ENCODE measurements around the gene NSUN4. TPM values are rescaled to one million over a fixed set of nuclear protein-coding genes. Genes with fewer than 3 reads are reported as not detected.

NSUN4 gene
- total and polyA plus RNA-seq, 9 of the 15 experiments (the other 6 are each of a cell fraction or from before 2014, with no cell fraction given), result 33.4 to 60.2 (median 46.3) TPM

DNA sequence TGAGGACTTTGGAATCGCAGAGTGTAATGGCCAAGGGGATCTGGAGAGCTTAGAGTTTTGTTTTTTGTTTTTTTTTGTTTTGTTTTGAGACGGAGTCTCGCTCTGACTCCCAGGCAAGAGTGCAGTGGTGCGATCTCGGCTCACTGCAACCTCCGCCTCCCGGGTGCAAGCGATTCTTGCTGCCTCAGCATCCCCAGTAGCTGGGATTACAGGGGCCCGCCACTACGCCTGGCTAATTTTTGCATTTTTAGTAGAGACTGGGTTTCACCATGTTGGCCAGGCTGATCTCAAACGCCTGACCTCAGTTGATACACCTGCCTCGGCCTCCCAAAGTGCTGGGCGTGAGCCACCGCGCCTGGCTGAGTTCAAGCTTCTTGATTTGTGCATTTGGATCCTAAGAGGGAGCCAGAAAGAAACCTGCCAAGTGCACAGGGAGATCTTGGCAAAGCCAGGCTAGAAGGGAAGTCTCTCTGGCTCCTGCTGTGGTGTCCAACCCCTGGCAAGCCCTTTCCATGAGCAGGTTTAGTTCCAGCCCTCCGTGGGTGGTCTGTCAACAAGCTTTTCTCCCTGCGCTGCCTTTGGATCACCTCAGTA lies 54.4 kb downstream of the NSUN4 start:
- intact Hi-C loops (cut with micrococcal nuclease), result no loop called here
- Histone ChIP-seq H3K27me3 (ENCODE audit: control insufficient read depth in 2 of 2, insufficient read depth in 2 of 2, low read length in 2 of 2) (peaks cover 29 to 39% of the 10 kb centered on the region in 2 experiments), H3K9me1 (ENCODE audit: control insufficient read depth, insufficient read depth, low read length) (no peaks in the 10 kb centered on the region), H3K4me1 (replicated peaks in 1 of 2; ENCODE audit: control insufficient read depth in 2 of 2, insufficient read depth in 2 of 2, low read length in 2 of 2) (peaks cover 0 to 11% of the 10 kb centered on the region in 2 experiments; a peak in 3 of 5 replicates), H3K9me3 (replicated peaks; ENCODE audit: control insufficient read depth, insufficient read depth, low read depth, low read length) (peaks cover 12% of the 10 kb centered on the region), H3K27ac (ENCODE audit: extremely low read depth, low read depth, low read length) (no peak overlapping the region), H3K36me3 (ENCODE audit: control insufficient read depth, insufficient read depth, low read length) (no peaks in the 10 kb centered on the region), H3K4me3 (no peak overlapping the region), H4K20me1 (replicated peaks; ENCODE audit: control insufficient read depth, insufficient read depth, low read length) (no peaks in the 10 kb centered on the region), H3K9ac (ENCODE audit: insufficient read depth in 1 of 2, low read depth in 2 of 2, low read length in 2 of 2) (no peak overlapping the region), H3K79me2 (ENCODE audit: control insufficient read depth, insufficient read depth, low read length) (no peaks in the 10 kb centered on the region), H2AFZ (ENCODE audit: low read depth, low read length) (no peak overlapping the region), H3K4me2 (ENCODE audit: insufficient read depth, low read length) (no peak overlapping the region)
- ChIA-PET POLR2A (interaction anchor here (0.6 kb wide), 1 partner anchor 27 kb away, joined by 3 read pairs; no protein-coding TSS in a partner anchor), CTCF (ENCODE audit: low intra/inter-chr PET ratio) (no interaction called here)
- in situ Hi-C loops (cut with MboI), result no loop called here
- WGBS (ENCODE audit: insufficient coverage, low coverage, missing lambda C conversion rate), result 38% methylated on average over 17 of the region's 17 CpGs
- FAIRE-seq, result no peak
- no peak for ATAC-seq
- no TSS peak for BruUV-seq (replicated peaks)
- DNase-seq (ENCODE audit: extremely low read depth in 1 of 4, low spot score in 3 of 4), result no peak
- TF ChIP-seq, protein P1, sequence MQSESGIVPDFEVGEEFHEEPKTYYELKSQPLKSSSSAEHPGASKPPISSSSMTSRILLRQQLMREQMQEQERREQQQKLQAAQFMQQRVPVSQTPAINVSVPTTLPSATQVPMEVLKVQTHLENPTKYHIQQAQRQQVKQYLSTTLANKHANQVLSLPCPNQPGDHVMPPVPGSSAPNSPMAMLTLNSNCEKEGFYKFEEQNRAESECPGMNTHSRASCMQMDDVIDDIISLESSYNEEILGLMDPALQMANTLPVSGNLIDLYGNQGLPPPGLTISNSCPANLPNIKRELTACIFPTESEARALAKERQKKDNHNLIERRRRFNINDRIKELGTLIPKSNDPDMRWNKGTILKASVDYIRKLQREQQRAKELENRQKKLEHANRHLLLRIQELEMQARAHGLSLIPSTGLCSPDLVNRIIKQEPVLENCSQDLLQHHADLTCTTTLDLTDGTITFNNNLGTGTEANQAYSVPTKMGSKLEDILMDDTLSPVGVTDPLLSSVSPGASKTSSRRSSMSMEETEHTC (IDR thresholded peaks at IDR 0.05), result no peak
- TF ChIP-seq ZNF586 (CRISPR knock-in tag; conservative IDR thresholded peaks at IDR 0.05) (no peak), ZNF134 (CRISPR knock-in tag; conservative IDR thresholded peaks at IDR 0.05) (no peak), ZNF143 (CRISPR knock-in tag; IDR thresholded peaks at IDR 0.05) (no peak), CREB1 (IDR thresholded peaks at IDR 0.05) (no peak), CREB1 (CRISPR knock-in tag; IDR thresholded peaks at IDR 0.05) (no peak), RBFOX2 (IDR thresholded peaks at IDR 0.05; ENCODE audit: low read depth, low read length) (no peak), TAF15 (IDR thresholded peaks at IDR 0.05; ENCODE audit: low read depth, low read length) (no peak), JUN (IDR thresholded peaks at IDR 0.05; ENCODE audit: borderline replicate concordance, low read depth, low read length) (no peak), JUN (CRISPR knock-in tag; IDR thresholded peaks at IDR 0.05; ENCODE audit: borderline replicate concordance) (no peak)
- TF ChIP-seq, protein P2, sequence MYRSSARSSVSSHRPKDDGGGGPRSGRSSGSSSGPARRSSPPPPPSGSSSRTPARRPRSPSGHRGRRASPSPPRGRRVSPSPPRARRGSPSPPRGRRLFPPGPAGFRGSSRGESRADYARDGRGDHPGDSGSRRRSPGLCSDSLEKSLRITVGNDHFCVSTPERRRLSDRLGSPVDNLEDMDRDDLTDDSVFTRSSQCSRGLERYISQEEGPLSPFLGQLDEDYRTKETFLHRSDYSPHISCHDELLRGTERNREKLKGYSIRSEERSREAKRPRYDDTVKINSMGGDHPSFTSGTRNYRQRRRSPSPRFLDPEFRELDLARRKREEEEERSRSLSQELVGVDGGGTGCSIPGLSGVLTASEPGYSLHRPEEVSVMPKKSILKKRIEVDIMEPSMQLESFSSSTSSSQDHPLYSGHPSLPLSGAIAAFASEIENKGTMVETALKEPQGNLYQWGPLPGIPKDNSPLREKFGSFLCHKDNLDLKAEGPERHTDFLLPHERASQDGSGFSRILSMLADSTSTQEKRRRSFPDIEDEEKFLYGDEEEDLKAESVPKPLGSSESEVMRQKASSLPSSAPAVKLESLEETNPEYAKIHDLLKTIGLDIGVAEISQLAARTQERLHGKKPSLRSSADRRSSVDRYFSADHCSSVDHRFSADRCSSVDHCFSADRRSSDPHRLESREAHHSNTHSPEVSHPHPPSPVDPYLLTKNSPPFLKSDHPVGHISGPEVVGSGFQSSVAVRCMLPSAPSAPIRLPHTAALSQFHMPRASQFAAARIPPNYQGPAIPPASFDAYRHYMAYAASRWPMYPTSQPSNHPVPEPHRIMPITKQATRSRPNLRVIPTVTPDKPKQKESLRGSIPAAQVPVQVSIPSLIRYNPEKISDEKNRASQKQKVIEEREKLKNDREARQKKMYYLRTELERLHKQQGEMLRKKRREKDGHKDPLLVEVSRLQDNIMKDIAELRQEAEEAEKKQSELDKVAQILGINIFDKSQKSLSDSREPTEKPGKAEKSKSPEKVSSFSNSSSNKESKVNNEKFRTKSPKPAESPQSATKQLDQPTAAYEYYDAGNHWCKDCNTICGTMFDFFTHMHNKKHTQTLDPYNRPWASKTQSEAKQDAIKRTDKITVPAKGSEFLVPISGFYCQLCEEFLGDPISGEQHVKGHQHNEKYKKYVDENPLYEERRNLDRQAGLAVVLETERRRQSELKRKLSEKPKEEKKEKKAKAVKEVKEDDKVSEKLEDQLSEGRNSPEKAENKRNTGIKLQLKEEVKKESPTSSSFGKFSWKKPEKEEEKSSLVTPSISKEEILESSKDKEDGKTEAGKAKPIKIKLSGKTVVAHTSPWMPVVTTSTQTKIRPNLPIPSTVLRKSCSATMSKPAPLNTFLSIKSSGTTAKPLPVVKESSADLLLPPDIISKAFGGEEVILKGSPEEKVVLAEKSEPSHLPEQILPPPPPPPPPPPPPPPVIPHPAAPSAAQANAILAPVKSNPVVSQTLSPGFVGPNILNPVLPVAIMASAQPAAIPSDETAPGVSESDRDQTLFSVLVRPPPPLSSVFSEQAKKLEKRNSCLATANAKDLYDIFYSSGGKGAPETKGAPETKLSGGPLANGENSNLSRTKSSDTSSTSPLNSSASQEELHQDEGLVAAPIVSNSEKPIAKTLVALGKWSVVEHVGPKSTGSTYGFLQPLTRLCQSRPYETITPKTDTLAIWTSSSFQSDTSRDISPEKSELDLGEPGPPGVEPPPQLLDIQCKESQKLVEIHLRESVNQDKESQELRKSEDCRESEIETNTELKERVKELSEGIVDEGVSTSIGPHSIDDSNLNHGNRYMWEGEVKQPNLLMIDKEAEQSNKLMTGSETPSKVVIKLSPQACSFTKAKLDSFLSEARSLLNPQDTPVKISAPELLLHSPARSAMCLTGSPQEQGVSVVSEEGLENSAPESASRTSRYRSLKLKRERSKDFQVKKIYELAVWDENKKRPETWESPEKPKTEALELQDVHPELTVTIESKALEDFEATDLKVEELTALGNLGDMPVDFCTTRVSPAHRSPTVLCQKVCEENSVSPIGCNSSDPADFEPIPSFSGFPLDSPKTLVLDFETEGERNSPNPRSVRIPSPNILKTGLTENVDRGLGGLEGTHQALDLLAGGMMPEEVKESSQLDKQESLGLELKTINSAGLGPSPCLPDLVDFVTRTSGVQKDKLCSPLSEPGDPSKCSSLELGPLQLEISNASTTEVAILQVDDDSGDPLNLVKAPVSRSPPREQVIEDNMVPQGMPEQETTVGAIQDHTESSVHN (IDR thresholded peaks at IDR 0.05; ENCODE audit: borderline replicate concordance in 1 of 2, low read depth in 1 of 2), result no peak
- TF ChIP-seq, protein P3, sequence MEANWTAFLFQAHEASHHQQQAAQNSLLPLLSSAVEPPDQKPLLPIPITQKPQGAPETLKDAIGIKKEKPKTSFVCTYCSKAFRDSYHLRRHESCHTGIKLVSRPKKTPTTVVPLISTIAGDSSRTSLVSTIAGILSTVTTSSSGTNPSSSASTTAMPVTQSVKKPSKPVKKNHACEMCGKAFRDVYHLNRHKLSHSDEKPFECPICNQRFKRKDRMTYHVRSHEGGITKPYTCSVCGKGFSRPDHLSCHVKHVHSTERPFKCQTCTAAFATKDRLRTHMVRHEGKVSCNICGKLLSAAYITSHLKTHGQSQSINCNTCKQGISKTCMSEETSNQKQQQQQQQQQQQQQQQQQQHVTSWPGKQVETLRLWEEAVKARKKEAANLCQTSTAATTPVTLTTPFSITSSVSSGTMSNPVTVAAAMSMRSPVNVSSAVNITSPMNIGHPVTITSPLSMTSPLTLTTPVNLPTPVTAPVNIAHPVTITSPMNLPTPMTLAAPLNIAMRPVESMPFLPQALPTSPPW (CRISPR knock-in tag; IDR thresholded peaks at IDR 0.05), result no peak
